Stimulated activated naive CD8-positive, alpha-beta T cell treated with anti-CD3 and anti-CD28 coated beads, Interleukin-15, Interleukin-2, amounts not matched to agents 100 ng/mL and 50 ng/mL, for 24 hours (primary cell): Measurements from ENCODE around the gene RUNX3.
"Not testable (repeated sequence)": the region's sequence is repeated elsewhere in the genome, so short reads cannot be mapped to it uniquely, and the experiment has no call there.

Experiments used
- H3K27ac Mint-ChIP-seq: one replicate; pipeline ENCODE4 v1.8.0; 2021; ENCODE audit warnings: mild to moderate bottlenecking, mixed read lengths
- H3K27me3 Mint-ChIP-seq: one replicate; pipeline ENCODE4 v1.8.0; 2021; ENCODE audit warnings: mixed read lengths
- H3K36me3 Mint-ChIP-seq: one replicate; pipeline ENCODE4 v1.8.0; 2021; ENCODE audit warnings: low read depth, mixed read lengths
- H3K4me1 Mint-ChIP-seq: one replicate; pipeline ENCODE4 v1.8.0; 2021; ENCODE audit warnings: low read depth, mixed read lengths
- H3K4me3 Mint-ChIP-seq: one replicate; pipeline ENCODE4 v1.8.0; 2021; ENCODE audit warnings: mild to moderate bottlenecking, mixed read lengths
- H3K9me3 Mint-ChIP-seq: one replicate; pipeline ENCODE4 v1.8.0; 2021; ENCODE audit warnings: mixed read lengths

Gene RUNX3

DNA sequence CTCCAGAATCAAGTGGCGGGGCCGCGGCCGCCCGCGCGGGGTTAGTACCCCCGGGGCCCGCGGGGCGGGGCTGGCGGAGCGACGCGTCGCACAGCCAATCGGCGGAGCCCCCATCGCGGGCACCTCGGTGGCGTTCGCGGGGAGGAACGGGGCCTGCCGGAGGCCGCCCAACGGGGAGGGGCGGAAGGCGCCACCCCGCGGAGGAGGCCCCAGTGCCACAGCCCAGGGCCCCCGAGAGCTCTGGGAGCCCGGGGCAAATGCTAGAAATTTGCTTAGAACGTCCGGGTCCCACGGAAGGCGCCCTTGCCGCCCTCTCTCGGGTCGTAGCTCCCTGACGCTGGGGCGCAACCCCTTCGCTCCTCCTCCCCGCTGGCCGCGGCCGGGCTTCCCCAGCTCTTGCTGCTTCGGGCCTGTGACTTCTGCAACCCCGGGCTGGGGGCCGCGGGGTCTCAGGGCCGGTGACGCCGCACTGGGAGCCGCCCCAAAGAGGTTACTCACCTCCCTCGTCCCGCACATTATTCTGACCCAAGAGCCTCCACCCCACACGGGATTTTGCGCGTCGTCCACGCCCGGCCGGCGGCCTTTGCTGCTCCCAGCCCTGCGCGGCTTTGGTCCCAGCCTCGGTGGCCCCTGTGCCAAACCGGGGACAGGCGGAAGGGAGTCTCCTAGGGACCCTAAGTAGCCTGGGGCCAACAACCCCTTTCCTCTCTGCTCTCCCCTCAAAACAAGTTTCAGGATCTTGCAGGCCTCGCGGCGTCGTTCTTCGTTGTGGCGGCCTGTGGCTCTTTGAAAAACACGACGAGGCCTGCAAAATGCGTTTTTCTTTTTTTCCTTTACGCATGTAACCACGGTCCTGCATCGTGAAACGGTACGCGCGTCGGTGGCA lies at the start of gene RUNX3:
Gene RUNX3 (minus strand): TSS at position 17 of the 886 bp plus-strand sequence. CDS start 408 bp downstream, outside the sequence.
- H3K9me3 Mint-ChIP-seq: no peaks in the 10 kb centered on the region
- no peaks in the 10 kb centered on the region for H3K27me3 Mint-ChIP-seq
- peaks cover 78% of the 10 kb centered on the region for H3K4me1 Mint-ChIP-seq
- H3K4me3 Mint-ChIP-seq: peak within 1 kb of the TSS; percentile 89
- H3K27ac Mint-ChIP-seq: peak within 1 kb of the TSS; percentile 93
- H3K36me3 Mint-ChIP-seq: peaks cover 68% of the 10 kb centered on the region

DNA sequence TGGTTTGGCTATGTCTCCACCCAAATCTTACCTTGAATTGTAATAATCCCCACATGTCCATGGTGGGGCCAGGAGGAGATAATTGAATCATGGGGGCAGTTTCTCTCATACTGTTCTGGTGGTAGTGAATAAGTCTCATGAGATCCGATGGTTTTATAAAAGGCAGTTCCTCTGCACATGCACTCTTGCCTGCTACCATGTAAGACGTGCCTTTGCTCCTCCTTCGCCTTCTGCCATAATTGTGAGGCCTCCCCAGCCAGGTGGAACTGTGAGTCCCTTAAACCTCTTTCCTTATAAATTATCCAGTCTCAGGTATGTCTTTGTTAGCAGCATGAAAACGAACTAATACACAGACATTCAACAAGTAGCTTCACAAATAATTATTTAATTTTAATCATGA lies 49.2 kb upstream of the RUNX3 start:
- H3K4me3 Mint-ChIP-seq, H3K27me3 Mint-ChIP-seq: not testable (repeated sequence)
- Mint-ChIP-seq H3K27ac (peak overlapping the region; percentile 93), H3K36me3 (peaks cover 43% of the 10 kb centered on the region), H3K9me3 (peaks cover 28% of the 10 kb centered on the region), H3K4me1 (peaks cover 75% of the 10 kb centered on the region)

DNA sequence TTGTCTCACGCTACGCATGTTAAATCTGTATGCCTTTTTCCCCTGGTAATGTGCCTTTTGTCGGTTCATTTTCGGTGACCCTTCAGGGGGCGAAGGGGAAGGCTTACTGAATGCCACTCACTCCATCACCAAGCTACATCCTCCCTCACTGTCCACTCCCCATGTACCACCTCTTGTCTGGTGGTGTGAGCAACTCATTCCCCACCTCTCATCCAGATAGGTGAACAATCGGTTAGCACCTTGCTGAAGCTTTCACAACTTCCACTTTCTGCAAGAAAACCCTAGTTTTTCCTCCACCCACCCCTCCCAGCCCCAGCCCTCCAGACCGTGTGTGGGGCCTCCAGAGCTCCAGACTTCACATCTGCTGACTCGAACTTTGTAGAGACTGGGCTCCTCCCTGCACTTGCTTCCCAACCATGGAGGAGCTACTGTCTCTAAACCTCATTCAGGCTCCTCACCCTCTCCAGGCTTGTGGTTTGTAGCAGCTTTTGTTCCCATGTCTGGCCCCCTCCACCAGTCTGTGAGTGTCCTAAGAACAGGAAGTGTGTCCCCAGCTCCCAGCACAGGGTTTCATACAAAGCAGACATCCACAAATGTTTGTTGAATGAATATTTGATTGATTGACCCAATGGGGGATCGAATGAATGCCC lies 48.4 kb upstream of the RUNX3 start:
- no peaks in the 10 kb centered on the region for H3K27me3 Mint-ChIP-seq

DNA sequence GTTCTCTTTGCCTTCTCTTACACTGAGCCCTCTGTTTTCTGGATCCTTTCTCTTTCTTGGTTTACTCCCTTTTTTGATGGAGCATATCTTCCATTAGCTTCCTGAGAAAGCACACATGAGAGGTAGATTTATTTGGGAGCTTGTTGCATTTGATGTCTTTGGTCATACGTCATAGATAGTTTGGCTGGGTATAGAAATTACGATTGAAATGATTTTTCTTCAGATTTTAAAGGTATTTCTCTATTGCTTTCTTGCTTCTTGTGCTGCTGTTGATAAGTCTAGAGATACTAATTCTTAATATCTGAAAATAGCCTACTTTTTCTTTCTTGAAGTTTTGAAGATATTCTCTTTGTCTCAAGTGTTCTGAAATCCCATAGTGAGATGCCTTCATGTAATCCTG lies 45.3 kb upstream of the RUNX3 start:
- H3K27ac Mint-ChIP-seq: peak overlapping the region; percentile 13
- H3K27me3 Mint-ChIP-seq: no peaks in the 10 kb centered on the region
- H3K4me1 Mint-ChIP-seq: peaks cover 71% of the 10 kb centered on the region
- H3K36me3 Mint-ChIP-seq: peaks cover 51% of the 10 kb centered on the region
- H3K4me3 Mint-ChIP-seq: no peak overlapping the region
- peaks cover 30% of the 10 kb centered on the region for H3K9me3 Mint-ChIP-seq

More for the DNA sequence above, 48.4 kb upstream of the RUNX3 start:
- Mint-ChIP-seq H3K36me3 (peaks cover 46% of the 10 kb centered on the region), H3K27ac (peak overlapping the region; percentile 93), H3K9me3 (peaks cover 30% of the 10 kb centered on the region), H3K4me1 (peaks cover 72% of the 10 kb centered on the region), H3K4me3 (peak overlapping the region; percentile 28)

DNA sequence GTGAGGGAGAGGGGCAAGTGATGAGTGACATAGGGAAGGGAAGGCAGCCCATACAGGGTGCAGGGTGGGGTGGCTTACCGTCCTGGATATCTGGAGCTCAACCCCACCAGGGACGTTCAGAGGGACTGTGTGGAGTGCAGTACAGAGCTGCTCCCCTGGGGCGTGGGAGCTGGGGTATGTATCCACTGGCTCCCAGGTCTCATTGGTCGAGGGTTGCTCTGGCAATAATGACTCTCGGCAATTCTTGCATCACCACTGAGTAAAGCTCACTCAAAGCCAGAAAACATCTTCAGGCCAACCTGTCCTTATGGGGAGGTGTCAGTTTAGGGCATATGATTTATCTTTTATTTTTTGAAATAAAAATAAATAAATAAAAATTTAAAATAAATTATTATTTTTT lies 43.2 kb upstream of the RUNX3 start:
- Mint-ChIP-seq H3K4me3 (peak overlapping the region; percentile 23), H3K9me3 (peaks cover 30% of the 10 kb centered on the region), H3K27ac (peak overlapping the region; percentile 98), H3K36me3 (peaks cover 45% of the 10 kb centered on the region), H3K4me1 (peaks cover 68% of the 10 kb centered on the region), H3K27me3 (no peaks in the 10 kb centered on the region)

DNA sequence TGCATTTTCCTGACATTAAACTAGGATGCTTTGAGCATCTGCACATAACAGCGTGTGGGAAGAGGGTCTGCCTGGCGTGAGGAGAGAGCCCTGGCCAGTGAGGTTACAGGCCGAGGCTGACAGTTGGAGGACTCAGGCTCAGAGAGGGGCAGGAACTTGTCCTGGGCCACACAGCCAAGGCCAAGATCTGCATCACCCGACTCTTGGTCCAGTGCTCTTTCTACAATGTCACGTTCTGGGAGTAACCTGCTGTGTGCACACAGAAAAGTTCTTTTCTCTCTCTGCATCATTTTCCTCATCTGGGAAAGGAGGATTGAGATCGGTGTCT lies 42.8 kb upstream of the RUNX3 start:
- H3K4me1 Mint-ChIP-seq: peaks cover 68% of the 10 kb centered on the region
- H3K4me3 Mint-ChIP-seq: peak overlapping the region; percentile 23
- peaks cover 40% of the 10 kb centered on the region for H3K36me3 Mint-ChIP-seq
- peak overlapping the region; percentile 98 for H3K27ac Mint-ChIP-seq
- no peaks in the 10 kb centered on the region for H3K27me3 Mint-ChIP-seq
- peaks cover 30% of the 10 kb centered on the region for H3K9me3 Mint-ChIP-seq

DNA sequence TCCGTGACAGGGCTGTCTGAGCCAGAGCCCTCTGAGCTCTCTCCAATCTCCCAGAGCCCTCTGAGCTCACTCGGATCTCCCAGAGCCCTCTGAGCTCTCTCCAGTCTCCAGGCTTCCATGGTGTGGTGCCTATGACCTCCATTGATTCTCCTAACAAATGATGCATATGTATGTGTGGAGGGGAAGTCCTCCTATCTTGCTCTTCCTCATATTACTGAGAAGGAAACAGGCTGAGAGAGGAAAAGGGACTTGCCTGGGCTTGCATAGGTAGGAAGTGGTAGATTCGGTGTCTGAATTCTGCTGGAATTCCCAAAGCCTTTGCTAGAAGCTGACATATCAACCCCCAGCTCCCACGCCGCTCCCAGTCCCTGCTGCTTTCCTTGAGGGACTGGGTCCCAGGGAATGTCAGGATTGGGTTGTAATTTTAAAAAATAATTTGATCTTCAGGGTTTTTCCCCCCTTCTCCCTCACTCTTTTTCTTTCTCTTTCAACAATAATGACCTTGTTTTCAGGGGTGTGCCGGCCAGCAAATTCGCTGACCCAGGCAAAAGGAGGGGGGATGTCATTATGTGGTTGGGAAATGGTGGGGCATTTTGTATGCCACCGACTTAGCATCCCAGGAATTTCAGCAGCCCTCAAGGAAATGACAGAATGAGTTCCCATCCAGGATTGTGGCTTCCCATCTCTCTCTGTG lies 42.3 kb upstream of the RUNX3 start:
- Mint-ChIP-seq H3K4me3 (peak overlapping the region; percentile 83), H3K27me3 (no peaks in the 10 kb centered on the region), H3K36me3 (peaks cover 39% of the 10 kb centered on the region), H3K4me1 (peaks cover 72% of the 10 kb centered on the region), H3K9me3 (peaks cover 30% of the 10 kb centered on the region), H3K27ac (peak overlapping the region; percentile 98)

DNA sequence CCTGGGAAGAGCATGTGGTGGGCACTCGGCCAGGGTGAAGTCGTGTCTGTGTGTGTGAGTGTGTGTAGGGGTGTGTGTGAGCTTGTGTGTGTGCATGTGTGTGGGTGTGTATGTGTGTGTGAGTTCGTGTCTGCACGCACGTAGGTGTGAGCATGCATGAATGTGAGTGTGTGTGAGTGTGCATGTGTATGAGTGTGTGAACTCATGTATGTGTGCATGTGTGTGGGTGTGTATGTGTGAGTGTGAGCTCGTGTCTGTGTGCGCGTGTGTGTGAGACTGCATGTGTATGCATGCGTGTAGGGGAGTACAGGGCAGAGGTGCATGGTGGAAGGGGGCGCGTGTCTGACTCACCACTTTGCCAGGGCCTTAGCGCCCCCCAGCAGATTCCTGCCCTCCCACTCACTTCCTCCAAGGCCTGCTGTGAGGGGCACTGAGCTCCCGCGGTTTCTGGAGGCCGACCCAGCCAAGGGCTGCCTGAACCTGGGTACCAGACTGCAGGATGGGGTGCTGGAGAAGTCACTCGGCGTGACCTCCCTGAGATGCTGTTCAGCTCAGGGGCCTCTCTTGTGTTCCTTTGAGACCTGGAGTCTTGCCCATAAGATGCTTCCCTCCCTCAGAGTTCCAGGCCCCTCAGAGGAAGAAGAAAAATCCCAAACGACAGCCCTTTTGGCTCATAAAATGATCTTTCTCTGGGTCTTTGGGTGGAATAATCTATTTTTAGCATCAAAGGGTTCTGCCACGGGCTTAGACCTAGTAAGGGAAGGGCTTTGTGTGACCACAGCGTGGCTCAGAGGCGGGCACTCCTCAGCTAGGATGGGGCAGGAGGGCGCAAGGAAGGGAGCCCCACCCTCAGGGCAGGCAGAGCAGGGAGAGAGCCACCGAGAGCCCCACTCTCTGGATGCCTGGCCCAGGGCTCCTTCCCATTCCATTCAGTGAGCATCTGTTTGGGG lies 41.1 kb upstream of the RUNX3 start:
- Mint-ChIP-seq H3K36me3 (peaks cover 28% of the 10 kb centered on the region), H3K4me3 (peak overlapping the region; percentile 83), H3K4me1 (peaks cover 78% of the 10 kb centered on the region), H3K27me3 (no peaks in the 10 kb centered on the region), H3K9me3 (peaks cover 21% of the 10 kb centered on the region), H3K27ac (peak overlapping the region; percentile 98)

DNA sequence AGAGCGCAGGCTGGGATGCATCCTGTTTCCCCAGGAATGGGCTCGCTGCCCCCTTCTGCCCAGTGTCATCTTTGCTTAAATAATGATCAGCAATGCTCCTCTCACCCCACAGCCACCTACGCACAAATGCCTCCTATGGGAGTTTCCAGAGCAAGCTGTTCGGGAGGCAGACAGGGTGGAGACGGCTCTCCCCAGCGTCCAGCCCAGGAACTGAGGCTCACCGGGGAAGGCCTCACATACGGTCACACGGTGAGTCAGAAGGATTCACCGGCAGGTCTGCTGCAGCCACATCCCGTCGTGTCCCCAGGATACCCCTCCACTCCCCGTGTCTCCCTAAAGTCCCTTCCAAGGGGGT lies 40.3 kb upstream of the RUNX3 start:
- no peaks in the 10 kb centered on the region for H3K27me3 Mint-ChIP-seq
- peak overlapping the region; percentile 98 for H3K27ac Mint-ChIP-seq
- H3K36me3 Mint-ChIP-seq: peaks cover 19% of the 10 kb centered on the region
- H3K9me3 Mint-ChIP-seq: peaks cover 14% of the 10 kb centered on the region
- peak overlapping the region; percentile 83 for H3K4me3 Mint-ChIP-seq
- H3K4me1 Mint-ChIP-seq: peaks cover 87% of the 10 kb centered on the region

DNA sequence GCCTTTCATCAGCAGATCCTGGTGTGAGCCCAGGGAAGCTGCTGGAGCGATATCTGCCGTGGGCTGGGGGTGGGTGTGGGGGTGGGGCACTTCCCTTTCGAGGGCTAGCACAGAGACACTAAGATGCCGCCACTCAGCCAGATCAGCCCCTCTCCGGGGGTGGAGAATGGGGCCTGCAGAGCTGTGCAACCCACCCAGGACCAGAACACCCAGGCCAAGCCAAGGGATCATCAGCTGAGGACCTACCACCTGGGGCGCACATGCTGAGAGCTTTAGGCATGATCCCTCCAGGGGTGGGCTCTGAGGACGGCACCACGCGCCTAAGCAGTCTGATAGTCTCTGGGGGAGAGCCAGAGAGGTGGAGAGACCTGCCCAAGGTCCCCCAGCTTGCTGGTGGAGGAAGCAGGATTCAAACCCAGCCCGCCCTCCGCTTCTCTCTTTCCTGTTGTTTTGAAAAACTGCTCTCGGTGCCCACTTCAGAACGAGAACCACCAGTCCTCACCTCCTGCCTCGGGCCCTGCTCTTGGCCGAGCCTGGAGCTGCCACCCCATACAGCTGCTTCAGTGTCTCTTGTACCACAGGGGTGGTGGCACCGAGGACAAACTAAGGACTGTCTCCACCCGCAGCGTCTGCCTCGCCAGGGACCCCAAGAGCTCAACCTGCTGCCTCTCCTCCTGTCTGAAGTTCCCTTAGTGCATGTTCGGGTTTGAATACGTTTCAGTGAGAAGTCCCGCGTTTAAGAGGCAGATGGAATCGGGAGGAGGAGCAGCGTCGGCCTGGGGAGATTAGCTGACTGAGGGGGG lies 39.7 kb upstream of the RUNX3 start:
- peaks cover 92% of the 10 kb centered on the region for H3K4me1 Mint-ChIP-seq

DNA sequence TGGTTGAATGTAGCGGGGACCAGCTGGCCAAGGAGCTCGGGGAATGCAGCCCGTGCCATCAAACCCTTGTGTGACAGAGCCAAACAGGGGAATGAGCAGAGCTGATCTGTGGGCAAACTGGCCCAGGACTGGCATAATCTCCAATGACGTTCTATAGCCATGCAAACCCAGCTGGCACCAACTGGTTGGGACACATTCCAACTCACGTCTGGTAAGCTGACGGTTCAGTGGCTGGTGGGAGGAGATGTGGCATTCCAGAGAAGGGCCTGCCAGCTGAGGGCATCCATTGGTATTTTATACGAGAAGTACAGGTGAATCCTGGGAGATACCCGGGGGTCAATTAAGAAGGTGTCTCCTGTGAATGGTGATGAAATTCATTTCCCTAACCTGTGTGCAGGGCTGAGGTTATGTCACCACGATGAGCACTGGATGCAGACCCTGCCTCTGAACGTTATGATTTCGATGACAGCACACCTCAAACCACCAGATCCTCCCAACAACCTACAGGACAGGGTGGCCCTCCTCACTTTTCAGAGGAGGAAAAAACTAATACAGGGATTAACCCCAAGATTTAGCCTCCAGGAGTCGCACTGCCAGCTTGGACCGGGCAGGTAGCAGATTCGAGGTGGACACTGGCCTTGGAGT lies 39.0 kb upstream of the RUNX3 start:
- Mint-ChIP-seq H3K36me3 (peaks cover 14% of the 10 kb centered on the region), H3K9me3 (peaks cover under 1% of the 10 kb centered on the region), H3K4me1 (peaks cover 91% of the 10 kb centered on the region), H3K4me3 (peak overlapping the region; percentile 83), H3K27ac (peak overlapping the region; percentile 98), H3K27me3 (no peaks in the 10 kb centered on the region)

More for the DNA sequence above, 39.7 kb upstream of the RUNX3 start:
- H3K9me3 Mint-ChIP-seq: peaks cover 8% of the 10 kb centered on the region
- H3K27ac Mint-ChIP-seq: peak overlapping the region; percentile 98
- H3K27me3 Mint-ChIP-seq: no peaks in the 10 kb centered on the region
- peak overlapping the region; percentile 83 for H3K4me3 Mint-ChIP-seq
- H3K36me3 Mint-ChIP-seq: peaks cover 14% of the 10 kb centered on the region

DNA sequence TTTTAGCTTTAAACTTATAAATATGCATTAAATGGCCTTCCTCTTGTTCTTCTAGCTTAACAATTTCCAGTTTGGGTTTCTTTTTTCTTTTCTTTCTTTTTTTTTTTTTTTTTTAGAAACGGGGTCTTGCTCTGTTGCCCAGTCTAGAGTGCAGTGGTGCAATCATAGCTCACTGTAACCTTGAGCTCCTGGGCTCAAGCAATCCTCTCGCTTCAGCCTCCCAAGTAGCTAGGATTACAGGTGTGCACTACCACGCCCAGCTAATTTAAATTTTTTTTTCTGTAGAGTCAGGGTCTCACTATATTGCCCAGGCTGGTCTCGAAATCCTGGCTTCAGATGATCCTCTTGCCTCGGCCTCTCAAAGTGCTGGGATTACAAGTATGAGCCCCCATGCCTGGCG lies 37.9 kb upstream of the RUNX3 start:
- peaks cover 84% of the 10 kb centered on the region for H3K4me1 Mint-ChIP-seq

DNA sequence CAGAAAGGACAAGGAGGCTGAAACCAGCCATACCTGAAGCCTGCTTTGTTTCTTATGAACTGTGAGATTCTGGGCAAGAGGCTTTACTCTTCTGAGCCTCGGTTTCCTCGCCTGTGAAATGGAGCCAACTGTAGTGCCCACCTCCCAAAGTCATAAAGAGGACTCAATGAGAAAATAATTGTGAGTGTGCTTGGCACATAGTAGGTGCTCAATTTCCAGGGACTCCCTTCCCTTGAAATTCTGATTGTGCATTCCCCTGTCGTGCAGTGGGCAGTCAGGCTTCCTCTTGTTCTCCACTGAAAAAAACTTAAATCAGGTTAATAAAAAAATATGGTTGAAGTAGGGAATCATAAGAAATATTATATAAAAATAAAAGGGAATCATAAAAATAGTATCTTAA lies 37.5 kb upstream of the RUNX3 start:
- peaks cover 22% of the 10 kb centered on the region for H3K36me3 Mint-ChIP-seq
- H3K27ac Mint-ChIP-seq: peak overlapping the region; percentile 98
- no peaks in the 10 kb centered on the region for H3K27me3 Mint-ChIP-seq
- H3K4me3 Mint-ChIP-seq: peak overlapping the region; percentile 47
- H3K4me1 Mint-ChIP-seq: peaks cover 80% of the 10 kb centered on the region
- H3K9me3 Mint-ChIP-seq: no peaks in the 10 kb centered on the region

More for the DNA sequence above, 37.9 kb upstream of the RUNX3 start:
- Mint-ChIP-seq H3K27me3 (no peaks in the 10 kb centered on the region), H3K9me3 (no peaks in the 10 kb centered on the region), H3K27ac (peak overlapping the region; percentile 98), H3K36me3 (peaks cover 19% of the 10 kb centered on the region), H3K4me3 (no peak overlapping the region)
